ENCODE data around the gene PCNX3.
"Not testable (repeated sequence)": the region's sequence is repeated elsewhere in the genome, so short reads cannot be mapped to it uniquely, and the experiment has no call there.

PCNX3 gene

DNA sequence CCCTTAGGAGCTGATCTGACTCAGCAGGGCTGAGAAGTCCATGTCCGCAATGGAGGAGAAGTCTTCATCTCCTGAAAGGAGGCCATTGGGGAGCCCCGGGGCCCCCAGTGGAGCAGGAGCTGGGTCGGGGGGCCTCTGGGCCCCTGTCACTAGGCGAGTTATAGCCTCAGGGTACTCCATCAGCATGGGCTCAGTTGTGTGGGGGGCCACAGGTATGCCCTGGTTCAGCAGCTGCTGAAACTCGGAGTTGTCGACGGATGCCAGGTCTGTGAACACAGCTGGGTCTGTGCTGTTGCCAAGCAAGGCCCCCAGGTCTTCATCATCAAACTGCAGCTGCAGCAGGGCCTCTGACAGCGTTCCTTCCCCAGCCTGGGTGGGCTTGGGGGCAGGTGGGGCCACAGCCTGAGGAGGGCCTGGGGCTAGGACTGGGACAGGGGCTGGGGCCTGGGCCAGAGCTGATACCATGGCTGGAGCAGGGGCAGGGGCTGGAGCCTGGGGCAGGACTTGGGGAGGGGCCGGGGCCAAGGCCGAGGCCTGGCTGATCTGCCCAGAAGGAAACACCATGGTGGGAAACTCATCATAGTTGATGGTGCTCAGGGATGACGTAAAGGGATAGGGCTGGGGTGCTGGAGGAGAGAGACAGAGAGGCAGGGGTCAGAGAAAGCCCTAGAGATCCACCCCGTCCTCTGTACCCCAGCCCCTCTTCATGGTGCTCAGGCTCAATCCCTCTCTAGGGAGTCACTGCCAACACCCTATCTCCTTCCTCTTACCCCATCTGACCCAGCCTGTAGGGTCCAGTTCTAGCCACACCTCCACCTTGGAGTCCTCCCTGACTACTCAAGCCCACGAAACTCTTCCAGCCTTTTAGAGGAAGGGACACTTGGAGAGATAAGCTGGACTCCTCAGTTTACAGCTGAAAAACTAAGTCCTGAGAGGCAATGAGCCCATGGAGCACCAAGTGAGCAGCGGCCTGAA, 39.1 kb downstream of the PCNX3 start:
- no peak for DNase-seq (ENCODE audit: low spot score)

DNA sequence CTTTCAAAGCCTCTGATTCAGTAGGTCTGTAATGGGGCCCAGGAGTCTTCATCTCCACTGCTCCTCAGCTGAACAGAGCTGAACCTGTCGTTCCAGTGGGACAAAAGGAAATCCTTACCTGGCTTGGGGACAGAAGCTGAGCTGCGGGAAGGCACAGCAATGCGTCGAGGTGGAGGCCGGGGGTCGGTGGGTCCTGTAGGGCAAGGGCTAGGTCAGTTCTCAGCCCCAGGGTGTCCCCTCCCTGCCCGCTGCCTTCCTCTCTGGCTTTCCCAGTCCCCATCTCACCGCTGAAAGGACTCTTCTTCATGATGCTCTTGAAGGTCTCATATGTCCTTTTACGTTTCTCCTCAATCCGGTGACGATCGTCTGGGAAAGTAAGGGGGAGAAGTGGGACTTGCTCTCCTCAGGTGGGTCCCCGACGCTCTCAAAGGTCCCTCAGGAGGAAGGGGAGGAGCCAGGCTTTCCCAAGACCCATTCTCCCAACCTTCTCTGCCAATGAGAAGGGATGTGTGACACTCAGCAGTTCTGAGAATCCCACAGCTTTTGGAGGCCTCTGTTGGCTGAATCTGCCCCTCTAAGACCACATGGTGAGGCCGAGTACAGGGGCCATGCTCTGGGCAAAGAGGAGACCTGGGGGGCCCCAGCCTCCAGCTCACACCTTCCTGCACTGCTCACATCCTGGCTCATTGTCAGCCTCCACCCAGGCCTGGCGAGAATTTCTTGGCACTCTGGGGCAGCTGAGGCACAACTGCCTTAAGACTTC, 40.2 kb downstream of the PCNX3 start:
- DNase-seq (ENCODE audit: low spot score) = no peak

DNA sequence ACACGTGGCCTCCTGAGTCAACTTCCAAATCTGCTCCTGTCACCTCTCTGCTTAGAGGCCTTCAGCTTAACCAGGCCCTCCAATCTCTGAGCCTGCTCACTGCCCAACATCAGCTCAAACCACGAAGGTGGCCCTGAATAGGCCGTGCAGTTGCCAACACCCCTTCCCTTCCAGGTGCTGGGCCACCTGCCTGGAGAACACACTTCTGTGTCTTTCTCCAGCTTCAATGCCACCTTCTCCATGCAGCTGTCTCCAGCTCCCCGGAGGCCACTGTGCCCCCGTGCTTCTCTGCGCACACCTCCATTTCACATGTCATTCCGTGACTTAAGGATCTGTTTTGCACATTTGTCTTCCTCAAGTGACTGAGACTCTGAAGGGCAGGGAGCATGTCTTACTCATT, 41.9 kb downstream of the PCNX3 start:
- DNase-seq (ENCODE audit: low spot score) = no peak

DNA sequence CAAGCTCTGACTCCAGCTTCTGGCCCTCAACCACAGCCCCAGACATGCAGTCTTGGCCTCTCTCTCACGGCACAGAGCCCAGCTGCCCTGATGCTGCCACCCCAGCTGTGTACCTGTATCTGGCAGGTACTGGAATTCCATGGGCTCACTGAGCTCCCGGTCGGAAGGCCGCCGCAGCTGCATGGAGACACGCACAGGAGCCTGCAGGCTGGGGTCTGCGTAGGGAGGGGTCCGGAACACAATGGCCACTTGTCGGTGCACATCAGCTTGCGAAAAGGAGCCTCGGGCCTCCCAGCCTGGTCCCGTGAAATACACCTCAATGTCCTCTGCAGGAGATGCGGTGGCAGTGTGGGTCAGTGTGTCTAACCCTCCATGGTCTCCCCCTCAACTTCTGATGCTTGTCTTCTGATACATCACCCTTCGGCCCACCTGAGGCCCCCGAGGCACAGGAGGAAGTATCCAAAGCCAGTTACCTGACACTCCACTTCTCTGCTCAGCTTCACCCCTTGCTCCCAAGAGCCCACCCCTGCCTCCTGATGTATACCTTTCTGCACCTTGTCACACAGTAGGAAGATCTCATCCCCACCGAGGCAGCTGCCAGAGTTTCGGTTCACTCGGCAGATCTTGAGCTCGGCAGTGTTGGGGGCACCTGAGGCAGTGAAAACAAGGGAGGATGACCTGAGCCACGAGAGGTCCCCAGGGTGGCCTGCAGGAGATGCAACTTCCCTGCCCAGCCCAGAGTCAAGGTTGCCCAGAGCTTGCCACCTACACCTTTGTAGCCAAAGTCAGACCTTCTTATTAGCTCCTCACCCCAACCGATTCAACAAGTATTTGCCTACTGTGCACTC, 42.8 kb downstream of the PCNX3 start:
- DNase-seq (ENCODE audit: low spot score) = no peak

DNA sequence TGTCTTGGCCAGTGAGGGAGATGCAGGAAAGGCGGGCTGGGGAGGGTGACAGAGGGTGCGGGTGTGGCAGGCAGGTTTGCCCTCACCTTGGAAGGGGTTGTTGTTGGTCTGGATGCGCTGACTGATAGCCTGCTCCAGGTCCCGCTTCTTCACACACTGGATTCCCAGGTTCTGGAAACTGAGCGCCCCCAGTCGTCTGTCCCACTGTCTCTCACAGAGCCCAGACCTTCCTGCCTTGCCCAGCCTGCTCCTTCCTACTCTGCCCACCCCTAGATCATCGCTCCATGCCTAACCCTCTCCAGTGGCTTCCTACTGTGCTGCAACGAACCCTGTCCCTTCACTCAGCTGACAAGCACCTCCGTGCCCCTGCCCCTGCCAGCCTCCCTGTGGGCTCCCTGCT, 44.5 kb downstream of the PCNX3 start:
- no peak for DNase-seq (ENCODE audit: low spot score)

DNA sequence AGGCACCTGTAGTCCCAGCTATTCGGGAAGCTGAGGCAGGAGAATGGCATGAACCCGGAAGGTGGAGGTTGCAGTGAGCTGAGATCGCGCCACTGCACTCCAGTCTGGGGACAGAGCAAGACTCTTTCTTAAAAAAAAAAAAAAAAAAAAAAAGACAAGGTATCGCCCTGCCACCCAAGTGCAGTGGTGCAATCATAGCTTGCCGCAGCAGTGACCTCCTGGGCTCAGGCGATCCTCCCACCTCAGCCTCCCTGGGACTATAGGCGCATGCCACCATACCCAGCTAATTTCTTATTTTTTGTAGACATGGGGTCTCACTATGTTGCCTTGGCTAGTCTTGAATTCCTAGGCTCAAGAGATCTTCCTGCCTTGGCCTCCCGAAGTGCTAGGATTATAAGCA, 45.3 kb downstream of the PCNX3 start:
- DNase-seq (ENCODE audit: low spot score) = not testable (repeated sequence)

DNA sequence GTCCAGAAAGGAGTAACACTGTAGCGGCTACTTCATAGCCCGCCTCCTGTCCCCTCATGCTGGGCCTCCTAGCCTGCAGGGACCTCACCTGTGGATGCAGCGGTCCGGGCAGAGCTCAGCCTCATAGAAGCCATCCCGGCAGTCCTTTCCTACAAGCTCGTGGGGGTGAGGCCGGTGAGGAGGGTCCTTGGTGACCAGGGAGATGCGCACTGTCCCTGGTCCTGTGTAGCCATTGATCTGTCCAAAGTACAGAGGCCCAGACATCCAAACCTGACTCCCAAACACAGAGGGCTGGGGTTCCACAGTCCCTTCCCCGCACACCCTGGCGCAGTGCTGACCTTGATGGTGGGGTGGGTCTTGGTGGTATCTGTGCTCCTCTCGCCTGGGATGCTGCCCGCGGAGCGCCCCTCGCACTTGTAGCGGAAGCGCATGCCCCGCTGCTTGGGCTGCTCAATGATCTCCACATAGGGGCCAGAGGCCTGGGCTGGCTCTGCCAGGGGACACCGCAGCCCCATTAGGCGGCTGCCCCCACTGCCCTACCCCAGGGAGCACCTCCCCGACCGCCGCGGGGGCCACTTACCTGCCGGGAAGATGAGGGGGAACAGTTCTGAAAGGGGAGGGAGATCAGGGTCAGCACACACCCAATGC, 46.1 kb downstream of the PCNX3 start:
- DNase-seq (ENCODE audit: low spot score) = no peak

DNA sequence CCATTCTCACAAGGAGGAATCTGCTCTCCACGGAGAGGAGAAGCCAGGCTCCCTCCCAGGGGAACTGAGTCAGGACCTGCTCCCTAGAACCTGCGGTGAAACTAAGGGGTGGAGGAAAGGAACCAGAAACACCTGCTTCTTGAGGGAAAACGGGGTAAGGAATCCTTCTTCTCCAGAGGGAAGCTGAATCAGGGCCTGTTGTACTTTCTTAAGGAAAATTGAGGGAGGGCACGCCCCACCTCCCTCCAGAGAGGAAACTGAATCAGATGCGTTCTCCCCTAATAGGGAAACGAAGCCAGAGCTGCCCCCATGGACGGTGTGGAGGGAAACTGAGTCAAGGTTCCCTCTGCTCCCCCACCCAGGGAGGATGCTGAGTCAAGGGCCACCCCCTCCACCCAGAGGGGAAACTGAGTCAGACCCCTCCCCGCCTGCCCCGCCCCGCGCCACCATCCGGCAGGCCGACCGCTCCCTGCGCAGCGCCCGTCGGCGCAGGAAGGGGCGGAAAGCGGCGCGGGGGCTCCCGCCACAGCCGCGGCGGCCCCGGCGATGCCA, 46.7 kb downstream of the PCNX3 start:
- DNase-seq (ENCODE audit: low spot score) = peak; percentile 54

DNA sequence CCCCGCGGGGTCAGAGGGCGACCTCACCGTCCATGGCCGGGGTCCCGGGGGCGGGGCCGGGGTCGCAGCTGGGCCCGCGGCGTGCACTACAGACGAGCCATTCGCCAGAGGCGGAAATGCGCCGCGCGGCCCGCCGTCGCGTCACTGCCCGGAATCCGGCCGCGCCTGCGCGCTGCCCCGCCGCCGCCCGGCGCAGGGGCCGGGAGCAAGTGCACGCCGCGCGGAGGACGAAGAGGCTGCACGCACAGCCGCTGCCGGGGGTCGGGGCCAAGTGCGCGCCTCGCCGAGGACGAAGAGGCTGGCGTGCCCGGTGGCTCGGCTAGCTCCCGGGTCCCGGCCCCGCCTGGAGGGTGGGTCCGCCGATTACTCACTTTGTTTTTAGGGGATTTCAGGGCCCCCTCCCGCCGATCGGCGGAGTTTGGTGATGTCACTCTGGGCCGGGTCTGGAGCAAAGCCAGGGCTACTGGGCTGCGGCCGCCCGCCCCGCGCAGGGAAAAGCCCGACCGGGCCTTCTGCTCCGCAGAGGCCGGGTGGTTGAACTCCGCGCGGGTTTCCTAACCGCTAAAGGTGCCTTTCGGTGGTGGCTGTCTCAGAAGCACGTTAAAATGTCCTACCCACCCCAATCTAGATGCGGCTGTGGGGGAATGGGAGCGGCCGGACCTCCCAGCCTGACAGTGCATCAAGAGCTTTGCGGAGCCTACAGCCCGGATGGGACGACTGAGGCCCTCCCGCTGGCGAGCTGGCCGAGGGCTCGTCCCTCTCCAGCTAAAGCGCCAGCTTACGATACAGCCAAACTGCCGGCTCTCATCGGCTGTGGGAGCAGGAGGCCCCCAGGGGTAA, 47.4 kb downstream of the PCNX3 start, which contains the start of gene RELA:
RELA (minus strand) TSS at position 118 of the 840 bp plus-strand sequence; CDS start at position 34, 84 bp downstream.
- peak; percentile 96 for DNase-seq (ENCODE audit: low spot score)

DNA sequence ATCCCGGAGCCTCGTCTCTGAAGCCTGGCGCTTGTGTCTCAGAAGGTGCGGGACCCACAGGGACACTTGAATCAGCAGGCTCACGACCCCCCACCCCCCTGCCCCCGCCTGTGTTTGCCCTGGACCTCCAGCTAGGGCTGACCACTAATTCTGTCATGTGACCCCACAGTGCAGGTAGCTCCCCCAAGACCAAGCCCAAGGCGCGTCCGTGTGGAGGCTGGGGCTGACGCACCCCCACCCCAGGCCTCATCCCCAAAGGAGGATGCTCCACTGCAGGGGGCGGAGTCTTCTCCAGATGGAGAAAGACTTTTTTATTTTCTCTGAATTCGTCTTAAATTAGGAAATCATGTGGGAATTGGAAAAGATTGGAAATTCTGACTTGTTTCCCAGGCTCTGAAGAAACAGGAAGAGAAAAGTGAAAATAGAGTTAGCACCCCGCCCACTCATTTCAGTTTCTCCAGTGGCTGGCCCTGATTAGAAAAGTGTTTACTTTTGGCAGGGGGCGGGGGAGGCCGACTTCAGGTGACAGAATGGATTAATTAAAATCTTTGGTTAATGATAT, 48.1 kb downstream of the PCNX3 start:
- DNase-seq (ENCODE audit: low spot score) = peak; percentile 65

DNA sequence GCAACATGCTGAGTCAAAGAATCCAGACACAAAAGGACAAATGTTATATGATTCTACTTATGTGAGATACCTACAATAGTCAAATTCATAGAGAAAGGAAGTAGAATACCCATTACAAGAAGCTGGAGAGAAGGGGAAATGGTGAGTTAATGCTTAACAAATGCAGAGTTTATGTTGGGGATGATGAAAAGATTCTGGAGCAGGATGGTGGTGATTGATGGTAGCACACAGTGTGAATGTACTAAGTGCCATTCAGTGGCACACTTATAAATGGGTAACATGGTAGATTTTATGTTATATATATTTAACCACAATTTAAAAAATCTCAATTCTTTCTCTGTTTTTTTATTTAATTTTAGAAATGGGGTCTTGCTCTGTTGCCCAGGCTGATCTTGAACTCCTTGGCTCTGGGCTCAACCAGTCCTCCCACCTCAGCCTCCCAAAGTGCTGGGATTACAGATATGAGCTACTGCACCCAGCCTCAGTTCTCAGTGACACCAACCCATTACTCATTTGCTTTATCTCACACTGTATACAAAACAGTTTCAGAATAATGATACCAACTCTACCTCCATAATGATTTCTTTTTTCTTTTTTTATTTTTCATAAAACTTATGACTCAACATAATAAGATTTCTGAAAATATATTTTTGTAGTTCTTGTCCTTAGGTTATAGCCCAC, 56.7 kb downstream of the PCNX3 start:
- DNase-seq (ENCODE audit: low spot score) = no peak

DNA sequence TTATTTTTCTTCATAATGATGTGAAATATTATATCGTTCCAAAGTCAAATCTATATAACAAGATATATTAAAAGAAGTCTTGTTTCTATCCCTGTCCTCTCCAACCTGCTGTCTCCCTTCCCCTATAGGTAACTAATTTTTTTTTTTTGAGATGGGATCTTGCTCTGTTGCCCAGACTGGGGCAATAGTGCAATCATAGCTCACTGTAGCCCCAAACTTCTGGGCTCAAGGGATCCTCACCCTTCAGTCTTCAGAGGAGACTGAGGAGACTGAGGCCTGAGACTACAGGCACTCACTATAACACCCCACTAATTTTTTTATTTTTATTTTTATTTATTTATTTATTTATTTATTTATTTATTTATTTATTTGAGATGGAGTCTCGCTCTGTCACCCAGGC, 57.4 kb downstream of the PCNX3 start:
- no peak for DNase-seq (ENCODE audit: low spot score)

DNA sequence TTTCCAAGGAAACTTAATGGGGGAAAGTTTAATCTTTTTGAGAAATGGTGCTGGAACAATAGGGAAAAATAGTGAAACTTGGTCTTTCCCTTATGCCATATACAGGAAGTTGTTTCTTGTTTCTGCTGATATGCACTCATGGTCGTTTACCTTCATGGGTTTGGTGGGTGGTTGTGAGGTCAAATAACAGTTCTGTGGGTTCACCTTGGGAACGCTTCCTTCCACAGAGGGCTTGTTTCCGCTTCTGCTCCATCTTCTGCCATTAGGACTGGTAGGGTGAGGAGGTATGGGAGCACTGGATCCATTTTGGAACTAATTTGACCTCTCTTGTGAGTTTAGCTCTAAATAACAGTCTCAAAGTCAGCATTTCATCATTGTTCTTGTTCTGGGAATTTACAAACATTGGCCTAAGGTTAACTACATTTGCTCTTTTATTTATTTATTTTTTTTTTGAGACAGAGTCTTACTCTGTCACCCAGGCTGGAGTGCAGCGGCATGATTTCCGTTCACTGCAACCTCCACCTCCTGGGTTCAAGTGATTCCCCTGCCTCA, 64.7 kb downstream of the PCNX3 start:
- DNase-seq (ENCODE audit: low spot score) = no peak

DNA sequence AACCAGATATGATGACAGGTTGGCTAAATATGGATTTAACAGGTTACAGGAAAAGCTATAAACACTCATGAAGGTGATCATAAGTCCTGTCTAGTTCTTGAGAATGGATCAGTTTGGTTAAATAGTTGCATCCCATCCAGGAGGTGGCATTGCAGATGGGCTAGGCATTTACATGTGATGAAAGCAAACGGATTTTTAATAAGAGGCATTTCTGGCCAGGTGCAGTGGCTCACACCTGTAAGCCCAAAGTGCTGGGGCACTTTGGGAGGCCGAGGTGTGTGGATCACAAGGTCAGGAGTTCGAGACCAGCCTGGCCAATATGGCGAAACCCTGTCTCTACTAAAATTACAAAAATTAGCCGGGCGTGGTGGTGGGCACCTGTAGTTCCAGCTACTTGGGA, 67.9 kb downstream of the PCNX3 start:
- DNase-seq (ENCODE audit: low spot score) = not testable (repeated sequence)

DNA sequence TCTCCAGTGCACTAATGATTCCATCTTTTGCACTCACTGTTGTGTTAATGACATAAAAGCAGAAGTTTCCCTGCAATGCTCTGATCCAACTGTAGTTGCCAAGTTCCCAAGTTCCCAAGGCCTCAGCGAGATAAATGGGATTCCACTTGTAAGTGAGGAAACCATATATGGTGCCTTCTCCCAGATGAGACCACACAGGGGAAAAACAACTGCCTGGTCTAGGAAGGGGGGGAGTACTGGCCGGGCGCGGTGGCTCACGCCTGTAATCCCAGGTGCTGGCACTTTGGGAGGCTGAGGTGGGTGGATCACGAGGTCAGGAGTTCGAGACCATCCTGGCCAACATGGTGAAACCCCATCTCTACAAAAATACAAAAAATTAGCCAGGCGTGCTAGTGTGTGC, 70.4 kb downstream of the PCNX3 start:
- DNase-seq (ENCODE audit: low spot score) = no peak

Measured in hematopoietic multipotent progenitor cell treated with erythropoietin and hydrocortisone succinate and interleukin-3 and kit ligand, for 17 days (in vitro differentiated cells).